ENCODE measurements around the gene CNPY1.

DNA sequence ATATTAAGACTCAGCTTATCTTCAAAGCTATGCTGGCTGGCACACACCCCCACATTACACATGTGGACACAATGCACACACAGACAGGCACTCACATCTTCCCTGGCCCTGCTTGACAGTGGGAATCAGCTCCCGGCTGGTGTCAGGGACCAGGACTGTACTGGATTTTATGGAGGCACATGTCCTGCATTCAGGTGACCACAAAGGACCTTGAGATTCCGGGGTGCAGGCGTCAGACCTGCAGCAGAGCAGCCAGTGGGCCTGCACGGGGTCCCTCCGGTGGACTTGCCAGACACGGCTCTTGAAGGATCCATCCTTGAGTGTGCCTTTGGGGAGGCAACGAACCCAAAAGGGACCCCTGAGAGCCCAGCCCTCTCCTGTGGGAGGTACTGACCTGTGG, 1.9 kb downstream of the CNPY1 start:
- TF ChIP-seq, protein P1, sequence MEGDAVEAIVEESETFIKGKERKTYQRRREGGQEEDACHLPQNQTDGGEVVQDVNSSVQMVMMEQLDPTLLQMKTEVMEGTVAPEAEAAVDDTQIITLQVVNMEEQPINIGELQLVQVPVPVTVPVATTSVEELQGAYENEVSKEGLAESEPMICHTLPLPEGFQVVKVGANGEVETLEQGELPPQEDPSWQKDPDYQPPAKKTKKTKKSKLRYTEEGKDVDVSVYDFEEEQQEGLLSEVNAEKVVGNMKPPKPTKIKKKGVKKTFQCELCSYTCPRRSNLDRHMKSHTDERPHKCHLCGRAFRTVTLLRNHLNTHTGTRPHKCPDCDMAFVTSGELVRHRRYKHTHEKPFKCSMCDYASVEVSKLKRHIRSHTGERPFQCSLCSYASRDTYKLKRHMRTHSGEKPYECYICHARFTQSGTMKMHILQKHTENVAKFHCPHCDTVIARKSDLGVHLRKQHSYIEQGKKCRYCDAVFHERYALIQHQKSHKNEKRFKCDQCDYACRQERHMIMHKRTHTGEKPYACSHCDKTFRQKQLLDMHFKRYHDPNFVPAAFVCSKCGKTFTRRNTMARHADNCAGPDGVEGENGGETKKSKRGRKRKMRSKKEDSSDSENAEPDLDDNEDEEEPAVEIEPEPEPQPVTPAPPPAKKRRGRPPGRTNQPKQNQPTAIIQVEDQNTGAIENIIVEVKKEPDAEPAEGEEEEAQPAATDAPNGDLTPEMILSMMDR (IDR thresholded peaks at IDR 0.05; ENCODE audit: insufficient read depth, low read length) = no peak
- TF ChIP-seq POLR2AphosphoS5 (IDR thresholded peaks at IDR 0.05; ENCODE audit: low read depth) = no peak
